KMS-11 (cell line): Measurements from ENCODE around the gene TPPP.

Experiments used
- H2AFZ ChIP-seq: fragments of 200-600 bp; sonication (generic); 2 replicates; pipeline ENCODE4 v1.6.1; 2016; ENCODE audit warnings: antibody characterized with exemption, mixed run types, low read depth
- H3K27ac ChIP-seq: fragments of 200-600 bp; sonication (generic); 2 replicates; pipeline ENCODE4 v1.6.1; 2016; ENCODE audit warnings: mild to moderate bottlenecking, mixed run types
- H3K27me3 ChIP-seq: fragments of 200-600 bp; sonication (generic); 2 replicates; pipeline ENCODE4 v1.6.1; 2017; ENCODE audit warnings: mild to moderate bottlenecking, low read depth, mixed run types, moderate library complexity; ENCODE audit not compliant: insufficient read depth
- H3K36me3 ChIP-seq: fragments of 200-600 bp; sonication (generic); 2 replicates; pipeline ENCODE4 v1.6.1; 2017; ENCODE audit warnings: mild to moderate bottlenecking, mixed run types; ENCODE audit not compliant: insufficient read depth
- H3K4me1 ChIP-seq: fragments of 200-600 bp; sonication (generic); 2 replicates; pipeline ENCODE4 v1.6.1; 2016; ENCODE audit warnings: mild to moderate bottlenecking, low read depth, mixed run types; ENCODE audit not compliant: poor library complexity, severe bottlenecking
- H3K4me2 ChIP-seq: fragments of 200-600 bp; sonication (generic); 2 replicates; pipeline ENCODE4 v1.7.0; 2016; ENCODE audit warnings: mild to moderate bottlenecking, mixed run types
- H3K4me3 ChIP-seq: fragments of 200-600 bp; sonication (generic); IDR thresholded peaks from 2 replicates; pipeline ENCODE4 v1.6.1; 2017; ENCODE audit warnings: low read depth, low read length, mixed read lengths; ENCODE audit not compliant: insufficient read depth
- H3K79me2 ChIP-seq: fragments of 200-600 bp; sonication (generic); 2 replicates; pipeline ENCODE4 v1.6.1; 2016; ENCODE audit warnings: low read depth, mixed run types; ENCODE audit not compliant: insufficient read depth
- H3K9ac ChIP-seq: fragments of 200-600 bp; sonication (generic); 2 replicates; pipeline ENCODE4 v1.6.1; 2016; ENCODE audit warnings: mild to moderate bottlenecking, mixed run types
- H4K20me1 ChIP-seq: fragments of 200-600 bp; sonication (generic); 2 replicates; pipeline ENCODE4 v1.6.1; 2016; ENCODE audit warnings: mild to moderate bottlenecking, mixed run types; ENCODE audit not compliant: insufficient read depth
- TF ChIP-seq, protein P1 (sequence below): fragments of 200-600 bp; sonication (generic); conservative IDR thresholded peaks from 2 replicates; pipeline ENCODE4 v1.6.1; 2017; ENCODE audit warnings: low read depth, mild to moderate bottlenecking, antibody characterized with exemption, low read length, moderate library complexity, mixed read lengths

Gene TPPP

GRCh38 chr5:652023-652515 is 41.1 kb downstream of the TPPP start:
- Histone ChIP-seq H3K27me3 (no peaks in the 10 kb centered on the region), H3K4me1 (no peaks in the 10 kb centered on the region), H3K4me3 (no peak overlapping the region), H3K36me3 (no peaks in the 10 kb centered on the region; the same call in 1 of the 2 replicates), H3K9ac (no peak overlapping the region), H3K4me2 (no peak overlapping the region), H3K27ac (no peak overlapping the region), H2AFZ (no peak overlapping the region), H4K20me1 (no peaks in the 10 kb centered on the region), H3K79me2 (no peaks in the 10 kb centered on the region)
- TF ChIP-seq, protein P1, sequence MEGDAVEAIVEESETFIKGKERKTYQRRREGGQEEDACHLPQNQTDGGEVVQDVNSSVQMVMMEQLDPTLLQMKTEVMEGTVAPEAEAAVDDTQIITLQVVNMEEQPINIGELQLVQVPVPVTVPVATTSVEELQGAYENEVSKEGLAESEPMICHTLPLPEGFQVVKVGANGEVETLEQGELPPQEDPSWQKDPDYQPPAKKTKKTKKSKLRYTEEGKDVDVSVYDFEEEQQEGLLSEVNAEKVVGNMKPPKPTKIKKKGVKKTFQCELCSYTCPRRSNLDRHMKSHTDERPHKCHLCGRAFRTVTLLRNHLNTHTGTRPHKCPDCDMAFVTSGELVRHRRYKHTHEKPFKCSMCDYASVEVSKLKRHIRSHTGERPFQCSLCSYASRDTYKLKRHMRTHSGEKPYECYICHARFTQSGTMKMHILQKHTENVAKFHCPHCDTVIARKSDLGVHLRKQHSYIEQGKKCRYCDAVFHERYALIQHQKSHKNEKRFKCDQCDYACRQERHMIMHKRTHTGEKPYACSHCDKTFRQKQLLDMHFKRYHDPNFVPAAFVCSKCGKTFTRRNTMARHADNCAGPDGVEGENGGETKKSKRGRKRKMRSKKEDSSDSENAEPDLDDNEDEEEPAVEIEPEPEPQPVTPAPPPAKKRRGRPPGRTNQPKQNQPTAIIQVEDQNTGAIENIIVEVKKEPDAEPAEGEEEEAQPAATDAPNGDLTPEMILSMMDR = no peak

- H3K36me3 ChIP-seq = no peaks in the 10 kb centered on the region; the same call in 1 of the 2 replicates
Measured at GRCh38 chr5:651296-652022, 41.7 kb downstream of the TPPP start.

DNA sequence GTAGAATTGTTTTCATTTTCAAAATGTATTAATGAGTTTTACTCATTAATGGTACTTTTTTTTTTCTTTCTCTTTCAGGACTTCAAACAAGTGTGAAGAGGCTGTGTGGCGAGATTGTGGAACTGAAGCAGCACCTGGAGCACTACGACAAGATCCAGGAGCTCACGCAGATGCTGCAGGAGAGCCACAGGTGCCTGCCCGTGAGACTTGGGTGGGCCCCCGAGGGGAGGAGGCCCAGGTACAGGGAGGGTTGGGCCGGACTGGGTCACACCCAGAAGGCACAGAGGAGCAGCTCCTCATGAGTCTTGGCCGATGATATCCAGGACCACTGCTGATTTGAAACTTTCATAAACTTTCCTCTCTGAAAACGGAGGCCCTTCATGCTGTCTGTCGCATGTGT is 45.4 kb downstream of the TPPP start:
- no peak overlapping the region for H3K9ac ChIP-seq
- H3K4me3 ChIP-seq = no peak overlapping the region
- no peak overlapping the region for H3K4me2 ChIP-seq
- H3K36me3 ChIP-seq = peaks cover 3% of the 10 kb centered on the region; the same call in 1 of the 2 replicates
- TF ChIP-seq, protein P1 = no peak
- H3K27ac ChIP-seq = no peak overlapping the region
- no peaks in the 10 kb centered on the region for H3K4me1 ChIP-seq
- no peak overlapping the region for H2AFZ ChIP-seq
- H3K79me2 ChIP-seq = no peaks in the 10 kb centered on the region
- no peaks in the 10 kb centered on the region for H4K20me1 ChIP-seq
- no peaks in the 10 kb centered on the region for H3K27me3 ChIP-seq

More at GRCh38 chr5:651296-652022, 41.7 kb downstream of the TPPP start:
- no peak overlapping the region for H3K4me3 ChIP-seq
- H3K4me1 ChIP-seq = no peaks in the 10 kb centered on the region
- H3K4me2 ChIP-seq = no peak overlapping the region
- no peaks in the 10 kb centered on the region for H3K79me2 ChIP-seq
- no peaks in the 10 kb centered on the region for H3K27me3 ChIP-seq
- H3K9ac ChIP-seq = no peak overlapping the region
- no peak overlapping the region for H2AFZ ChIP-seq
- TF ChIP-seq, protein P1 = no peak
- no peaks in the 10 kb centered on the region for H4K20me1 ChIP-seq
- no peak overlapping the region for H3K27ac ChIP-seq

- no peak overlapping the region for H3K9ac ChIP-seq
Measured at GRCh38 chr5:647311-647710, 45.8 kb downstream of the TPPP start.

More at GRCh38 chr5:647311-647710, 45.8 kb downstream of the TPPP start:
- TF ChIP-seq, protein P1 = no peak
- H3K36me3 ChIP-seq = peaks cover 3% of the 10 kb centered on the region; the same call in 1 of the 2 replicates
- H3K4me1 ChIP-seq = no peaks in the 10 kb centered on the region
- H2AFZ ChIP-seq = no peak overlapping the region
- H4K20me1 ChIP-seq = no peaks in the 10 kb centered on the region
- no peaks in the 10 kb centered on the region for H3K79me2 ChIP-seq
- no peak overlapping the region for H3K4me2 ChIP-seq
- H3K27ac ChIP-seq = no peak overlapping the region
- no peaks in the 10 kb centered on the region for H3K27me3 ChIP-seq
- no peak overlapping the region for H3K4me3 ChIP-seq
